ENCODE data around the gene TET3. TPM values are rescaled to one million over a fixed set of nuclear protein-coding genes. Genes with fewer than 3 reads are reported as not detected.

The TET3 gene
- total RNA-seq, 4 donors from 2014 or later: 52.8 to 54.8 (median 54.1) TPM

- TF ChIP-seq, protein P1, sequence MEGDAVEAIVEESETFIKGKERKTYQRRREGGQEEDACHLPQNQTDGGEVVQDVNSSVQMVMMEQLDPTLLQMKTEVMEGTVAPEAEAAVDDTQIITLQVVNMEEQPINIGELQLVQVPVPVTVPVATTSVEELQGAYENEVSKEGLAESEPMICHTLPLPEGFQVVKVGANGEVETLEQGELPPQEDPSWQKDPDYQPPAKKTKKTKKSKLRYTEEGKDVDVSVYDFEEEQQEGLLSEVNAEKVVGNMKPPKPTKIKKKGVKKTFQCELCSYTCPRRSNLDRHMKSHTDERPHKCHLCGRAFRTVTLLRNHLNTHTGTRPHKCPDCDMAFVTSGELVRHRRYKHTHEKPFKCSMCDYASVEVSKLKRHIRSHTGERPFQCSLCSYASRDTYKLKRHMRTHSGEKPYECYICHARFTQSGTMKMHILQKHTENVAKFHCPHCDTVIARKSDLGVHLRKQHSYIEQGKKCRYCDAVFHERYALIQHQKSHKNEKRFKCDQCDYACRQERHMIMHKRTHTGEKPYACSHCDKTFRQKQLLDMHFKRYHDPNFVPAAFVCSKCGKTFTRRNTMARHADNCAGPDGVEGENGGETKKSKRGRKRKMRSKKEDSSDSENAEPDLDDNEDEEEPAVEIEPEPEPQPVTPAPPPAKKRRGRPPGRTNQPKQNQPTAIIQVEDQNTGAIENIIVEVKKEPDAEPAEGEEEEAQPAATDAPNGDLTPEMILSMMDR (IDR thresholded peaks at IDR 0.05): no peak
- TF ChIP-seq POLR2A (IDR thresholded peaks at IDR 0.05): no peak
- no peak overlapping the region for H3K4me3 ChIP-seq (ENCODE audit: low read depth, poor library complexity, severe bottlenecking)
- WGBS, 2 donors: 56 to 76% methylated on average over 3 of the region's 3 CpGs
- DNase-seq (ENCODE audit: low spot score in 2 of 2): no peak
- intact Hi-C loops (cut with DNase I; ENCODE audit: low total_unique reads): no loop called here
Observed at GRCh38 chr2:73972846-73973245, 11.9 kb upstream of the TET3 start.

DNA sequence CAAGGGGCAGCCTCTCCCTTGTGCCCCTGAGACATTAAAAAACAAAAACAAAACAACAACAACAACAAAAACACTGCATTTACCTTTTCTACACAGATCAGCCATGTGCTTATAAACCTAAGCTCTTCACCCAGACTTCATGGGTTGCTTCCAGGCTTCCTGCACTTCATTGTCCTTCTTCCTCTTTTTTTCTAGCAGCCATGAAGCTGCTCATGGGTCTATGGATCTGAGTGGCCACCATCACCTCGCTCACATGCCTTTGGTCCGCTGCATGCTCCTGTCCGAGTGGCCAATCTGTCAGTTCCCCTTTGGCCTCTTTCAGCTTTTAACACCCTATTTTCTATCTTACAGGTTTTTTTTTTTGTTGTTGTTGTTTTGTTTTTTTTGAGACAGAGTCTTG lies 9.0 kb upstream of the TET3 start:
- DNase-seq (ENCODE audit: low spot score in 2 of 2): no peak
- H3K4me3 ChIP-seq (ENCODE audit: low read depth, poor library complexity, severe bottlenecking): no peak overlapping the region
- WGBS, 2 donors: 96 to 97% methylated on average over 3 of the region's 3 CpGs
- intact Hi-C loops (cut with DNase I; ENCODE audit: low total_unique reads): no loop called here
- TF ChIP-seq, protein P1 (IDR thresholded peaks at IDR 0.05): no peak

- intact Hi-C loops (cut with DNase I; ENCODE audit: low total_unique reads): no loop called here
- no peak for DNase-seq (ENCODE audit: low spot score in 2 of 2)
- no peak overlapping the region for H3K4me3 ChIP-seq (ENCODE audit: low read depth, poor library complexity, severe bottlenecking)
- 96 to 100% methylated on average over 1 of the region's 1 CpG for WGBS, 2 donors
- TF ChIP-seq POLR2A (IDR thresholded peaks at IDR 0.05): no peak
- TF ChIP-seq, protein P1 (IDR thresholded peaks at IDR 0.05): no peak
Observed at GRCh38 chr2:73976803-73977202, 7.9 kb upstream of the TET3 start.

- no peak for DNase-seq (ENCODE audit: low spot score in 2 of 2)
- intact Hi-C loops (cut with DNase I; ENCODE audit: low total_unique reads): no loop called here
- WGBS, 2 donors: 89 to 98% methylated on average over 2 of the region's 2 CpGs
- TF ChIP-seq POLR2A (IDR thresholded peaks at IDR 0.05): no peak
- TF ChIP-seq, protein P1 (IDR thresholded peaks at IDR 0.05): no peak
- no peak overlapping the region for H3K4me3 ChIP-seq (ENCODE audit: low read depth, poor library complexity, severe bottlenecking)
Observed at GRCh38 chr2:73977466-73977865, 7.2 kb upstream of the TET3 start.

DNA sequence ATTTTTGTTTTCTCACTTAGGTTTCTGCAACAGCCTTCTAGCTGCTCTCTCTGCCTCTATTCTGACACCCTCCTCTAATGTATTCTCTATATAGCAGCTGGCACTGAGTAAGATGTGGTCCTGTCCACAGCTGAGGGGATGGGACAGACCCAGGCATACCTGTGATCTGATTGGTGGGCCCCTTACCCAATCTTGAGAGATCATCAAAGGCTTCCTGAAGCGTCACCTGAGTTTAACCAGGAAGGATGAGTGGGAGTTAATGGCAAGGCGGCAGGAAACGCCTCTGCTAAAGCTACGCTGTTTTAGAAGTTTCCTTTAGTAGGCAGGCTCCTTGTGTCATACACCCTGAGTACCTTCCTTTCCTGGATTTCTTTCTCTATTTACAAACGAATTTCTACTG lies 5.7 kb upstream of the TET3 start:
- DNase-seq (ENCODE audit: low spot score in 2 of 2): no peak
- TF ChIP-seq, protein P1 (IDR thresholded peaks at IDR 0.05): no peak
- no peak for TF ChIP-seq POLR2A (IDR thresholded peaks at IDR 0.05)
- intact Hi-C loops (cut with DNase I; ENCODE audit: low total_unique reads): no loop called here
- H3K4me3 ChIP-seq (ENCODE audit: low read depth, poor library complexity, severe bottlenecking): no peak overlapping the region
- WGBS, 2 donors: 60 to 64% methylated on average over 5 of the region's 5 CpGs

- intact Hi-C loops (cut with DNase I; ENCODE audit: low total_unique reads): loop anchor here (10.0 kb wide), 1 partner anchor 45 kb away; no protein-coding TSS in a partner anchor
Observed at GRCh38 chr2:73979686-73980085, 5.0 kb upstream of the TET3 start.

More at GRCh38 chr2:73979686-73980085, 5.0 kb upstream of the TET3 start:
- 15 to 18% methylated on average over 3 of the region's 3 CpGs for WGBS, 2 donors
- no peak overlapping the region for H3K4me3 ChIP-seq (ENCODE audit: low read depth, poor library complexity, severe bottlenecking)
- TF ChIP-seq POLR2A (IDR thresholded peaks at IDR 0.05): no peak
- TF ChIP-seq, protein P1 (IDR thresholded peaks at IDR 0.05): no peak
- DNase-seq (ENCODE audit: low spot score in 2 of 2): no peak

Data from lower leg skin (tissue), 4 donors.